ENCODE data around the gene HMGXB3.

Gene HMGXB3

GRCh38 chr5:150000256-150000989, at the start of gene HMGXB3, which contains the start of gene TIGD6:
HMGXB3 (plus strand) TSS chr5:150000739; CDS start chr5:150004853, 4,114 bp downstream.
TIGD6 (minus strand) TSS chr5:150000654; CDS start chr5:149996348, 4,306 bp downstream.
- peak; percentile 55 to 75 (median 68) for DNase-seq

GRCh38 chr5:149951138-149951749, 49.3 kb upstream of the HMGXB3 start:
- DNase-seq, result no peak

- DNase-seq, result no peak
These were observed 47.0 kb upstream of the HMGXB3 start for GRCh38 chr5:149953436-149954121.

GRCh38 chr5:149954798-149955197, 45.7 kb upstream of the HMGXB3 start:
- no peak for DNase-seq

GRCh38 chr5:149956685-149957084, 43.9 kb upstream of the HMGXB3 start:
- no peak for DNase-seq

- DNase-seq, result no peak
These were observed 42.7 kb upstream of the HMGXB3 start for GRCh38 chr5:149957855-149958254.

GRCh38 chr5:149959406-149960236, 40.9 kb upstream of the HMGXB3 start:
- no peak for DNase-seq

GRCh38 chr5:149960272-149961185, 40.0 kb upstream of the HMGXB3 start, which contains the start of gene SLC26A2:
SLC26A2 (plus strand) TSS chr5:149960758; CDS start chr5:149977653, 16,895 bp downstream.
- peak; percentile 74 to 87 (median 77) for DNase-seq

GRCh38 chr5:149961186-149961685, 39.3 kb upstream of the HMGXB3 start:
- no peak for DNase-seq

- no peak for DNase-seq
These were observed 38.6 kb upstream of the HMGXB3 start for GRCh38 chr5:149961957-149962409.

GRCh38 chr5:149962601-149963300, 37.8 kb upstream of the HMGXB3 start:
- no peak for DNase-seq

GRCh38 chr5:149963729-149964128, 36.8 kb upstream of the HMGXB3 start:
- no peak for DNase-seq

- no peak for DNase-seq
These were observed 33.6 kb upstream of the HMGXB3 start for GRCh38 chr5:149966946-149967345.

GRCh38 chr5:149969181-149969930, 31.2 kb upstream of the HMGXB3 start:
- no peak for DNase-seq

- DNase-seq, result no peak
These were observed 25.1 kb upstream of the HMGXB3 start for GRCh38 chr5:149975409-149975808.

- DNase-seq, result no peak
These were observed 20.6 kb upstream of the HMGXB3 start for GRCh38 chr5:149979896-149980295.

GRCh38 chr5:149981206-149981605, 19.3 kb upstream of the HMGXB3 start:
- DNase-seq, result no peak

GRCh38 chr5:149982505-149982904, 18.0 kb upstream of the HMGXB3 start:
- DNase-seq, result no peak

- DNase-seq, result no peak
These were observed 12.4 kb upstream of the HMGXB3 start for GRCh38 chr5:149988126-149988525.
